GM20431 (cell line): ENCODE data around the gene DMAP1.

Experiments used
- in situ Hi-C: fragments of 300-500 bp; cut with MseI, MboI; formaldehyde crosslinking; loops from one replicate; pipeline ENCODE4 v1.15.0; 2020; ENCODE audit warnings: low sequenced_read_pairs; ENCODE audit not compliant: unreplicated experiment

The DMAP1 gene

DNA sequence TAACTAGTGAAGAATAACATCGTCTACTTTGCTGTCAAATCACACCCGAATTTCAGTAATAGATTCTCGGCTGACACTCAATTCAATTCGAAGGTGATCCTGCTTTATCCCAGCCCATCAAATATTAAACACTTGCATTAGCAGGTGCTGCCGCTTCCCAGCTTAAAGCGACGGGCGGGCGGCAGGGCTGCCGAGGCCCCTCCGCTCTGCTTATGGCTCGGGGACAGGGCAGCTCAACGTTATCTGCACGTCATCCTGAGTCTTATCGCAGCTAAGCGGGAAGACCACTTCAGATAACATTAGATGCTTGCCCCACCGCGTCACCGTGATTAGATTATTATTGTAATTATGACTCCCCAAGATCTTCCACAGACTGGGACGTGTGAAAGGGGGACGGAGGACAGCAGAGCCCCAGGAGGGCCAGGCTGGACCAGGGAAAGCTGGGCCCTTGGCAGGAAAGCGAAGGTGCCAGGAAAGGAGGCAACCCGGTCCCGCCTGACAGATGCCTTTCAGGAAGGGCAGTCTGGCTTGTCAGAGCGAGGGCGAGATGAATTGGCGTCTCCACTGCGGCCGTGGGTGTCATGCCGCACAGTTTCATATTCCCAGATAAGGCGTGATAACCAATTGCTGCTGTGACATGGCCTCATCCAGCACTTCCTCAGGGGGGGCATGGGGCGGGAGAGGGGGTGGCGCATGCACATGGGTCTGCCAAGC, 37.0 kb downstream of the DMAP1 start:
- in situ Hi-C loops: no loop called here

DNA sequence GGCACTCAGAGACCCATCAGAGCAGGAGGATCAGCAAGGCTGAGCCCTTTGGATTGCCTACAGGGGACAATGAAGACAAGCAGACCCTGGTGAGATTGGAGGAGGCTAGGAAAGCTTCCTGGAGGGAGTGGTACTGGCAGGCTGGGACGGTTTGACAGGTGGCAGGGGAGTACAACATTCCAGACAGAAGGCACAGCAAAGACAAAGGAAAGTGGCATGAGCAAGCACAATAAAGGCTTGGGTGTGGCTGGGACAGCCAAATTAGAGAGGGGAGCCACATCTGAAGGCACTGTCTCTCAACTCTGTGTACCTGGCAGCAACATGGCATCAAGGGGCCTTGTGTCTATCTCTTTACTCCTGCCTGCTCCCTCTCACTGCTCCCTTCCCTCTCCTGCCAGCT, 38.2 kb downstream of the DMAP1 start:
- in situ Hi-C loops: no loop called here

DNA sequence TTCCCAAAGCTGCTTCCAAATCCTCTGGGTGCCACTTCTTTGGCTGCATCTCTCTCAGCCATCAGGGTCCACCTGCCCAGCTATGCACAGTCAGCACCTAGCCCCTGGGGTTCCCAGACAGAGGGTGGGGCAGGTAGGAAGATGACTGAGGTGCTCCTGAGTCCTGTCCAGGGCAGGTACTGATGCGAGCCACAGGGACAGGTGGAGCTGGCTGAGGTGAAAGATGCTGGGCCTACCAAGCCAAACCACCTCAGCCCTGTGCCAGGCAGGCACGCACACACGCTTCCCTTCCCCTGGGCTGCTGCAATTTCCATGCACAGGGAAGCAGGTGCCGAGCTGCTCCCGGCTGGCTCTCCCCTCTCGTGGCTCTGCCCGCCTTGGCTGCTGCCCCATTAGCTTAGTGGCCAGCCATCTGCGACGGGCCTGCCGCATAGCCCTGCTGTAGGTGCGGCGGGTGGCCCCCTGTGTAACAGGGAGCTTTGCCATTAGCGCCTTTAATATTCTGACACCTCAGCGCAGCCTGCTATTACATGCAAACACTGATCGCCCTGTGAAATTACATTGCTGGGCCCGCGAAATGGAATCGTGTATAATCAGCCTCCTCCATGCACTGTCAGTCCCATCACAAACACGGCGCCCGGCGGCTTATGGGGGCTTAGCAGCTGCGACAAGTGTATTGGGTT, 38.9 kb downstream of the DMAP1 start:
- in situ Hi-C loops: no loop called here

DNA sequence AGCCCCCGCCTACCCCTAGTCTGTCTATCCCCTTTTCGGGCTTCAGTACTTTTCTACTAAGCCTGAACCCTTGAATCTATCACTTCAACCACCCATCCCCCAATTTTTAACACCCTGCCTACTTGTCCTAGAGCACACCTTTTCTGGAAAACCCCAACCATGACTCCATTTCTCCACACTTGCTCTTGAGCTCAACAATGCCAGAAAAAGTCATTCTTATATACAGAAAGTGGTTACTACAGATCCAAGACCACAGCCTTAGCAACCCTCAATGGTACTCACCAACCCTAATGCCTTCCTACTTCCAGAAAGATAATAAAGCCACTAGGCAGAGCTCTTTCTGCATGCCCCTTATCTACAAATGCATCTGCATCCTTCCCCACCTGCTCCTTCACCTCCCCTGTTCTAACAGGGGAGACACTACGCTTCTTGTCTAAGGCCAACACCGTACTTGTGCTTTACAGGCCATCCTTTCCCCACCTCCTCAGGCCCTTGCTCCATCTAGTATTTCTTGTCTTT, 41.2 kb downstream of the DMAP1 start:
- in situ Hi-C loops: no loop called here

GRCh38 chr1:44256762-44257554, 43.7 kb downstream of the DMAP1 start:
- in situ Hi-C loops: no loop called here

DNA sequence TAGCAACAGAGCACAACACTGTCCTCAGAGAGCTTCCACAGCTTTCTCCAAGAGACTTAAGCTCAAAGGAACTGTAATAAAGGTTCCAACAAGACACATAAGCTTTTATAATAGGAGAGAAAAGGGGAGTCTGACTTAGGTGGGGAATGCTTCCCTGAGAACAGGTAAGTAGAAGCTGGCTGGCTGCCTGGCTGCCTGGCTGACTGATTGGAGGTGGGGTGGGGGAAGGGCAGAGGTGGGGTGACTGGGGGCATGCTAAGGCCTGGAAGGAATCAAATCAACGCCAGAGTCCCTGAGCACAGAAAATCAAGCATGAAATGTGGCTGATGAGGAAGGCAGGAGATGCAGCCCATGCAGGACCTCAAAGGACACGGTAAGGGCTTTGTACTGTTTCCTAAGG, 45.8 kb downstream of the DMAP1 start:
- in situ Hi-C loops: no loop called here

DNA sequence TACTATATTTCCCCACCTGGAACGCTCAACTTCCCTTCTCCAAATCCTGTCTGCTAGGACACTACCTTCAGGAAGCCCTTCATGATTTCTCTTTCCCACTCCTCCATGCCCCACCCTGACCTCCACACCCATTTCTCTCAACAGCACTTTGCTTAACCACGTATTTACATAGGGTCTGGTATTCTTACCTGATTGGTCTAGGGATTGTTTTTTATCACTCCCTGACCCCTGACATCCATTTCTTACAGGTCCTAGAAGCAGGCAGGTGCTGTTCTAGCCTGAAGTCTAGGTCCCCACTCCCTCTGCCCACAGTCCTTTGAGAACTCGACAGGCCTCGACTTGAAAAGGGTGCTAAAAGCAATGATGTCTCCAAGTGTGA, 47.5 kb downstream of the DMAP1 start:
- in situ Hi-C loops: no loop called here

DNA sequence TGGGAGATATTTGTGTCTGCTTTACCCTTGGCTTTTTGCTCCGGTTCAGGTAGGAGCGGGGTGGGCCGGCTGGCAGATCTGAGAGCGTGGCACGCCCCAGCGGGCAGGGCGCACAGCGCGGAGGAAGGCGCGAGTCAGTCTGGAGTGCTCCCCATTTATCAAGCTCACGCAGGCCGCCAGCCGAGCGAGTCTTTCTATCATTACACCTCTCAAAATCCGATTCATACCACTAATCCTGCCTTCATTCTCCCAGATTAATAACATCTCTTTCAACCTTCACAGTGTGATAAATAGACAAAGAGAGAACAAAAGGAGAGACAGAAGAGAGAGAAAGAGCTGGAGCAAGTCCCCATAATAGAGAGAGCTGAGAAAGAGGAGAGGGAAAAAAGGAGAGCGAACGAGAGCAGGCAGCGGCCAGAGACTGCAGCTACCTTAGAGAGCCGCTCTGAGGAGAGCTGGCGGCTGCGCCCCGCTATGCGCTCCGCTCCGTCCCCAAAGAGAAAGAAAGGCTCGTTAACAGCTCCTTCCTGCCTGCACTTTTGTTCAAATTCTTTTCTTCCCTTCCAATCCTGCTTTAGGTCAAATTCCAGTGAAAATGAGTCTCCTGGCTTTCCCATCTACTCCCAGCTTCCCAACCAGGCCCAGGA, 48.0 kb downstream of the DMAP1 start:
- in situ Hi-C loops: no loop called here

DNA sequence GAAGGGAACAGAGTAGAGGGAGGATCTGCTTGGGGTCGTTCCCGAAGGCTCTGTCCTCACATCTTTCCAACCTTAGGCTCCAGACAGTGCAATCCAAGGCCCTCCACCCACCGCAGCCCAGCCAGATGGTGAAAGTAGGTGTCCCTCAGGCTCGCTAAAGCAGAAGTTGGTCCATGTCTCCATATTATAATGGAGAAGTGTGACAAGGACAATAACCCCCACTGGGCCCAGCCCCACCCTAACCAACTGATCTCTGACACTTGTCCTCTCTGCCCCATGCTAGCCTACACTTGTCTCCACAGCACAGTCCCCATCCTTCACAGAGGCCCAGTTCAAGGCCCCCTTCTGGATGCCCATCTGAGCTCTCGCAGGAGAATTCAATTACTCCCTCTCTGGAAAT, 48.7 kb downstream of the DMAP1 start:
- in situ Hi-C loops: no loop called here

- in situ Hi-C loops: no loop called here
Observed at GRCh38 chr1:44262414-44262813, 49.1 kb downstream of the DMAP1 start.

DNA sequence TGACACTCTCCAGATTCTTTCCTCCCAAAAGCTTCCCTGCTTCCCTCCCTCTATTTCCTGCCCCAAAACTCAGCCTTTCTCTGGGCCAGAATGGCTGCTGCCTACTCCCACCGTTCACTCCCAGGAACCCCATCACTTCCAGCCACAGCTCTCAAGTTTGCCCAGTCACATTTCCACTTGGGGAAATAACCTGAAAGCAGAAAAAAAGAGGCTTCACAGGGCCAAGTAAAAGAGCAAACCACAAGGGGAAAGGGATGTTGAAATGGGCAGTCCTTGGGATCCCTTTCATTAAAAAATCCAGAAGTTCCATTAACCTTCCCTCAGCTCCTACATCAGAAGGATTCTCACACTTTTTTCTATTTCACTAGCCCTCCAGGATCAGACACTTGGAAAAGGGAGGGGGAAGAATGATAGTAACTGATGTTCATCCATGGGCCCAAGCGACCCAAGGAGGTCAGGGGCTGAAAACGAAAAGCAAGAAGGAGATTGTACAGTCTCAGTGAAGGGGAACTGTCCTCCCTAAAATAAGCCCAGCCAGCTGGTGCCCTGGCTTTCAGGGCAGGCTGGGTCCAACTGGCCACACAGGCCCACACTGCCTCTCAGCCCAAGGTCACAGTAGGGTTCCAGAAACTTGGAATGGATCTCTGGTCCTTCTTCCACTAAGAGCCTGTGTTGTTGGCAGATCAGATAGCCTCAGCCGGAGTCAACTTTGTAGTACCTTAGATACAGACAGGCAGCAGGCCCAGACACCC, 49.7 kb downstream of the DMAP1 start:
- in situ Hi-C loops: no loop called here

GRCh38 chr1:44263568-44264450, 50.5 kb downstream of the DMAP1 start:
- in situ Hi-C loops: no loop called here

- in situ Hi-C loops: no loop called here
Observed at GRCh38 chr1:44264451-44264771, 51.1 kb downstream of the DMAP1 start.

- in situ Hi-C loops: no loop called here
Observed at GRCh38 chr1:44265656-44266358, 52.5 kb downstream of the DMAP1 start.

- in situ Hi-C loops: no loop called here
Observed at GRCh38 chr1:44266400-44267344, 53.4 kb downstream of the DMAP1 start.

GRCh38 chr1:44267438-44267837, 54.2 kb downstream of the DMAP1 start:
- in situ Hi-C loops: no loop called here

GRCh38 chr1:44268054-44268453, 54.8 kb downstream of the DMAP1 start:
- in situ Hi-C loops: no loop called here
